IMR-90 (cell line): ENCODE measurements around the gene POLR2L. TPM values are rescaled to one million over a fixed set of nuclear protein-coding genes. Genes with fewer than 3 reads are reported as not detected.

Experiments used
- ATAC-seq: fragments of 200-7000 bp; cut with Tn5 transposase; 2 replicates; pipeline ENCODE4 v1.9.1; 2020; ENCODE audit warnings: low read depth, mild to moderate bottlenecking, moderate library complexity
- BruUV-seq: library from RNA; stranded (reverse); fragments of 400-500 nt; replicated peaks from 2 replicates; lab custom pipeline; 2021; lab: Mats Ljungman, UMichigan
- CTCF ChIA-PET: fragments of 300-600 bp; formaldehyde crosslinking; extraction: SDS; loops from one replicate; lab custom pipeline; 2021; ENCODE audit warnings: antibody characterized with exemption; lab: Yijun Ruan, JAX
- POLR2A ChIA-PET: fragments of 300-600 bp; sonication (Branson Sonifier 250); formaldehyde crosslinking; loops from one replicate; lab custom pipeline; 2022; ENCODE audit warnings: antibody characterized with exemption; ENCODE audit not compliant: unreplicated experiment; lab: Charles Lee
- DNase-seq: peaks from one replicate; pipeline ENCODE4 v3.0.0; 2013
- H2AFZ ChIP-seq: replicated peaks from 2 replicates; pipeline ENCODE3; 2013; ENCODE audit warnings: low read length, mild to moderate bottlenecking; ENCODE audit not compliant: poor library complexity
- H2AK5ac ChIP-seq: 2 replicates; pipeline ENCODE4 v1.6.1; 2013; ENCODE audit warnings: low read depth, low read length, inconsistent platforms
- H2AK9ac ChIP-seq: replicated peaks from 2 replicates; pipeline ENCODE3; 2013; ENCODE audit warnings: mild to moderate bottlenecking, low read depth, low read length, moderate library complexity; ENCODE audit not compliant: poor library complexity
- H2BK120ac ChIP-seq: 2 replicates; pipeline ENCODE4 v1.6.1; 2013; ENCODE audit warnings: low read depth, low read length, inconsistent platforms
- H2BK15ac ChIP-seq: 3 replicates; pipeline ENCODE4 v1.6.1; 2013; ENCODE audit warnings: low read depth, low read length, inconsistent platforms
- H2BK20ac ChIP-seq: 2 replicates; pipeline ENCODE4 v1.6.1; 2013; ENCODE audit warnings: low read depth, mild to moderate bottlenecking, inconsistent platforms, low read length, moderate library complexity
- H2BK5ac ChIP-seq: 2 replicates; pipeline ENCODE4 v1.6.1; 2013; ENCODE audit warnings: mild to moderate bottlenecking, low read depth, low read length, inconsistent platforms; ENCODE audit not compliant: poor library complexity, severe bottlenecking
- H3K14ac ChIP-seq: replicated peaks from 2 replicates; pipeline ENCODE4 v1.6.1; 2013; ENCODE audit warnings: low read depth, low read length, inconsistent platforms
- H3K18ac ChIP-seq: 2 replicates; pipeline ENCODE4 v1.6.1; 2013; ENCODE audit warnings: low read depth, low read length, control low read depth
- H3K23ac ChIP-seq: 2 replicates; pipeline ENCODE4 v1.6.1; 2013; ENCODE audit warnings: low read depth, low read length, inconsistent platforms
- H3K27ac ChIP-seq: 2 replicates; pipeline ENCODE4 v1.5.1; 2013; ENCODE audit warnings: mild to moderate bottlenecking, control low read depth, low read length; ENCODE audit not compliant: insufficient read depth
- H3K27me3 ChIP-seq: 2 replicates; pipeline ENCODE4 v1.6.1; 2013; ENCODE audit warnings: low read length; ENCODE audit not compliant: control insufficient read depth, insufficient read depth
- H3K36me3 ChIP-seq: 2 replicates; pipeline ENCODE4 v1.6.1; 2013; ENCODE audit warnings: low read length, mixed read lengths; ENCODE audit not compliant: control insufficient read depth, insufficient read depth
- H3K4ac ChIP-seq: 2 replicates; pipeline ENCODE4 v1.6.1; 2013; ENCODE audit warnings: low read depth, low read length, inconsistent platforms
- H3K4me1 ChIP-seq: 2 replicates; pipeline ENCODE4 v1.6.1; 2013; ENCODE audit warnings: low read length, mixed read lengths; ENCODE audit not compliant: control insufficient read depth, insufficient read depth
- H3K4me2 ChIP-seq: 2 replicates; pipeline ENCODE4 v1.6.1; 2013; ENCODE audit warnings: low read depth, mild to moderate bottlenecking, control low read depth, low read length, moderate library complexity
- H3K4me3 ChIP-seq: 2 replicates; pipeline ENCODE4 v1.5.1; 2013; ENCODE audit warnings: low read depth, mild to moderate bottlenecking, control low read depth, low read length, moderate library complexity; ENCODE audit not compliant: insufficient read depth
- H3K56ac ChIP-seq: 2 replicates; pipeline ENCODE4 v1.6.1; 2013; ENCODE audit warnings: low read length, inconsistent platforms; ENCODE audit not compliant: insufficient read depth; ENCODE audit errors: extremely low read depth
- H3K79me1 ChIP-seq, 2 experiments: 2 replicates each; pipeline ENCODE4 v1.6.1; 2013; ENCODE audit warnings: low read length in 2 of 2, inconsistent platforms in 1 of 2, low read depth in 1 of 2
- H3K9ac ChIP-seq: 2 replicates; pipeline ENCODE4 v1.6.1; 2013; ENCODE audit warnings: low read depth, low read length, control low read depth
- H3K9me1 ChIP-seq: 2 replicates; pipeline ENCODE4 v1.6.1; 2013; ENCODE audit warnings: low read length, inconsistent platforms; ENCODE audit not compliant: insufficient read depth
- H3K9me3 ChIP-seq: 2 replicates; pipeline ENCODE4 v1.6.1; 2013; ENCODE audit warnings: low read length; ENCODE audit not compliant: control insufficient read depth, insufficient read depth
- H4K20me1 ChIP-seq: 2 replicates; pipeline ENCODE4 v1.6.1; 2013; ENCODE audit warnings: low read length, inconsistent platforms; ENCODE audit not compliant: insufficient read depth
- H4K5ac ChIP-seq: 2 replicates; pipeline ENCODE4 v1.6.1; 2013; ENCODE audit warnings: mild to moderate bottlenecking, low read depth, low read length, control low read depth
- H4K8ac ChIP-seq, 2 experiments: 2 replicates each; pipeline ENCODE4 v1.6.1; 2013; ENCODE audit warnings: low read depth in 2 of 2, low read length in 2 of 2, control low read depth in 1 of 2, inconsistent platforms in 1 of 2
- H4K91ac ChIP-seq: 2 replicates; pipeline ENCODE4 v1.6.1; 2013; ENCODE audit warnings: low read depth, low read length, inconsistent platforms; ENCODE audit not compliant: insufficient read depth
- MXI1 ChIP-seq: IDR thresholded peaks from 2 replicates; pipeline ENCODE4 v1.6.1; 2012; ENCODE audit warnings: low read depth, mild to moderate bottlenecking, low read length, moderate library complexity, borderline replicate concordance
- RAD21 ChIP-seq: IDR thresholded peaks from 2 replicates; pipeline ENCODE4 v1.6.1; 2012; ENCODE audit warnings: low read length, improper control_type of control experiment
- RCOR1 ChIP-seq: IDR thresholded peaks from 2 replicates; pipeline ENCODE4 v1.6.1; 2012; ENCODE audit warnings: mild to moderate bottlenecking, low read length, improper control_type of control experiment; ENCODE audit not compliant: insufficient replicate concordance
- WGBS, 2 experiments: methylation state at CpG; one replicate each; pipeline versions ENCODE4 v1.1.5 to v1.1.7; 2013; ENCODE audit warnings: missing lambda C conversion rate in 2 of 2; ENCODE audit not compliant: insufficient read length in 1 of 2; ENCODE audit errors: extremely low coverage in 2 of 2; 5-methylcytosine and 5-hydroxymethylcytosine counted together
- dilution Hi-C: fragments of 300-500 bp; cut with HindIII; formaldehyde crosslinking; loops from one replicate; pipeline ENCODE4 v1.14.3; 2018; ENCODE audit warnings: low sequenced_read_pairs; ENCODE audit not compliant: unreplicated experiment
- in situ Hi-C: fragments of 300-500 bp; cut with MboI; formaldehyde crosslinking; loops from 3 replicates; pipeline ENCODE4 v1.14.3; 2019; ENCODE audit warnings: low sequenced_read_pairs, inconsistent platforms, mixed read lengths
- intact Hi-C: fragments of 100-400 bp; cut with micrococcal nuclease; formaldehyde crosslinking; loops from 2 replicates; pipeline ENCODE4 v1.10.0; 2022
- polyA plus RNA-seq, 3 experiments: library from polyadenylated mRNA; depleted of rRNA; stranded (reverse); fragments of >200 nt; gene quantifications; 2 replicates each; pipeline ENCODE4 v1.2.3, GENCODE V29; 2012; ENCODE audit warnings: low replicate concordance in 1 of 3
- total RNA-seq: library from RNA; depleted of rRNA; stranded (reverse); fragments of >200 nt; gene quantifications from 2 replicates; pipeline ENCODE4 v1.2.3, GENCODE V29; 2012
- TF ChIP-seq, protein P1 (sequence below): conservative IDR thresholded peaks from 2 replicates; pipeline ENCODE4 v1.5.1; 2012; ENCODE audit warnings: mild to moderate bottlenecking, low read depth, low read length, improper control_type of control experiment

POLR2L gene
- total and polyA plus RNA-seq, 2 of the 4 experiments (the other 2 are of a cell fraction): 44.4 to 416 TPM

DNA sequence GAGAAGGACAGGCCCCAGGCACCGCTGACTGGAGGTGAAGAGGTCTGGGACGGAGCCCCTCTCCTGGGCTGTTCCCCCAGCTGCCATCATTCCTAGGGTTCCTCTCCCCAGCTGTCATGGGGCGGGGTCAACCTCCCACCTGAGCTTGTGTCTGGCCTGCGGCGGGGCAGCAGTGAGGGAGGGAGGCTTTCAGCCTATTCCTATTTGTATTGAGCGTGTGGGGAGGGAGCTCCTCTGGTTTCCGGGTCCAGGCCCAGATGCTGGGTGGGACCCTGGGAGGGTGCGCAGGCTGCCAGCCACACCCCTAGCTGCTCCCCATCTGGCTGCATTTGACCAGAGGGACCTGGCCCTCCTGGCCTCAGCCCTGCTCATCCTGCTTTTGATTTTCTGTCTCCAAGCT is 14.1 kb upstream of the POLR2L start:
- ATAC-seq (no peak), DNase-seq (no peak)
- dilution Hi-C loops: no loop called here
- Histone ChIP-seq H3K18ac (no peak overlapping the region), H2BK120ac (no peak overlapping the region), H3K36me3 (peaks cover 23% of the 10 kb centered on the region), H3K4me2 (no peak overlapping the region), H4K8ac (no peak overlapping the region), H2BK5ac (no peak overlapping the region), H3K9ac (no peak overlapping the region), H4K91ac (no peak overlapping the region), H3K4me3 (no peak overlapping the region), H2AK9ac (no peak overlapping the region), H3K56ac (no peak overlapping the region), H3K27ac (no peak overlapping the region), H3K79me1 (peaks cover 18 to 86% of the 10 kb centered on the region in 2 experiments), H2AFZ (no peak overlapping the region), H2AK5ac (no peak overlapping the region), H3K4me1 (peaks cover 10% of the 10 kb centered on the region), H4K20me1 (peaks cover 75% of the 10 kb centered on the region), H4K5ac (no peak overlapping the region), H3K4ac (no peak overlapping the region), H3K14ac (no peak overlapping the region), H3K27me3 (no peaks in the 10 kb centered on the region), H3K9me3 (no peaks in the 10 kb centered on the region), H3K9me1 (no peaks in the 10 kb centered on the region), H2BK15ac (no peak overlapping the region), H3K23ac (no peak overlapping the region), H2BK20ac (no peak overlapping the region)
- TF ChIP-seq RCOR1 (no peak), MXI1 (no peak), RAD21 (no peak)
- TF ChIP-seq, protein P1, sequence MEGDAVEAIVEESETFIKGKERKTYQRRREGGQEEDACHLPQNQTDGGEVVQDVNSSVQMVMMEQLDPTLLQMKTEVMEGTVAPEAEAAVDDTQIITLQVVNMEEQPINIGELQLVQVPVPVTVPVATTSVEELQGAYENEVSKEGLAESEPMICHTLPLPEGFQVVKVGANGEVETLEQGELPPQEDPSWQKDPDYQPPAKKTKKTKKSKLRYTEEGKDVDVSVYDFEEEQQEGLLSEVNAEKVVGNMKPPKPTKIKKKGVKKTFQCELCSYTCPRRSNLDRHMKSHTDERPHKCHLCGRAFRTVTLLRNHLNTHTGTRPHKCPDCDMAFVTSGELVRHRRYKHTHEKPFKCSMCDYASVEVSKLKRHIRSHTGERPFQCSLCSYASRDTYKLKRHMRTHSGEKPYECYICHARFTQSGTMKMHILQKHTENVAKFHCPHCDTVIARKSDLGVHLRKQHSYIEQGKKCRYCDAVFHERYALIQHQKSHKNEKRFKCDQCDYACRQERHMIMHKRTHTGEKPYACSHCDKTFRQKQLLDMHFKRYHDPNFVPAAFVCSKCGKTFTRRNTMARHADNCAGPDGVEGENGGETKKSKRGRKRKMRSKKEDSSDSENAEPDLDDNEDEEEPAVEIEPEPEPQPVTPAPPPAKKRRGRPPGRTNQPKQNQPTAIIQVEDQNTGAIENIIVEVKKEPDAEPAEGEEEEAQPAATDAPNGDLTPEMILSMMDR: no peak
- no TSS peak for BruUV-seq
- POLR2A ChIA-PET: no interaction called here
- CTCF ChIA-PET: no interaction called here
- WGBS, 2 experiments: no CpG with 5 or more reads among the region's 8 CpGs
- in situ Hi-C loops: no loop called here
- intact Hi-C loops: no loop called here
